SK-N-SH (cell line): ENCODE results near the gene TYROBP. TPM values are rescaled to one million over a fixed set of nuclear protein-coding genes. Genes with fewer than 3 reads are reported as not detected.

Source experiments
- CTCF ChIA-PET: fragments of 300-600, 350-600 bp; formaldehyde crosslinking; extraction: SDS; loops from one replicate; lab custom pipeline; 2021; lab: Yijun Ruan, JAX
- POLR2A ChIA-PET: fragments of 350-600 bp; sonication (Branson Sonifier 250); formaldehyde crosslinking; extraction: SDS; loops from one replicate; lab custom pipeline; 2020; ENCODE audit warnings: antibody characterized with exemption, inconsistent platforms; lab: Yijun Ruan, JAX
- DNase-seq: peaks from one replicate; pipeline ENCODE4 v3.0.0; 2012
- H2AFZ ChIP-seq: fragments of 200-600 bp; sonication (generic); 2 replicates; pipeline ENCODE4 v1.8.1; 2016; ENCODE audit warnings: antibody characterized with exemption, mild to moderate bottlenecking, low read depth
- H3F3A ChIP-seq: fragments of 200-600 bp; sonication (generic); replicated peaks from 2 replicates; pipeline ENCODE3; 2016; ENCODE audit warnings: antibody characterized with exemption, mild to moderate bottlenecking; ENCODE audit not compliant: insufficient read depth
- H3K27ac ChIP-seq, 2 experiments: fragments of 200-500 bp in 1 of 2; fragments of 200-600 bp in 1 of 2; sonication (Bioruptor generic) in 1 of 2; sonication (generic), shearing (Covaris generic) in 1 of 2; 2 replicates each; pipeline versions ENCODE4 v1.5.1 to v1.6.1; 2014 to 2016; ENCODE audit warnings: low read depth in 2 of 2, inconsistent platforms in 1 of 2, low read length in 1 of 2, mild to moderate bottlenecking in 1 of 2, mixed read lengths in 1 of 2
- H3K27me3 ChIP-seq: fragments of 200-600 bp; sonication (generic), shearing (Covaris generic); 2 replicates; pipeline ENCODE4 v1.6.1; 2016; ENCODE audit warnings: mixed run types; ENCODE audit not compliant: insufficient read depth
- H3K36me3 ChIP-seq, 2 experiments: fragments of 200-500 bp in 1 of 2; fragments of 200-600 bp in 1 of 2; sonication (Bioruptor generic) in 1 of 2; sonication (generic) in 1 of 2; replicated peaks in 1 of 2; 2 replicates each; pipeline versions ENCODE3 to v1.5.1; 2014 to 2016; ENCODE audit warnings: low read length in 1 of 2, mild to moderate bottlenecking in 1 of 2; ENCODE audit not compliant: insufficient read depth in 2 of 2, control insufficient read depth in 1 of 2
- H3K4me1 ChIP-seq, 2 experiments: fragments of 200-500 bp in 1 of 2; fragments of 200-600 bp in 1 of 2; sonication (Bioruptor generic) in 1 of 2; sonication (generic), shearing (Covaris generic) in 1 of 2; 2 replicates each; pipeline versions ENCODE4 v1.5.1 to v1.6.1; 2014 to 2016; ENCODE audit warnings: low read depth in 1 of 2, low read length in 1 of 2, mixed run types in 1 of 2; ENCODE audit not compliant: insufficient read depth in 2 of 2, control insufficient read depth in 1 of 2
- H3K4me2 ChIP-seq: fragments of 200-600 bp; sonication (generic), shearing (Covaris generic); 2 replicates; pipeline ENCODE4 v1.6.1; 2017; ENCODE audit warnings: mixed run types
- H3K4me3 ChIP-seq, 2 experiments: fragments of 200-500 bp in 1 of 2; fragments of 200-600 bp in 1 of 2; sonication (Bioruptor generic) in 1 of 2; sonication (generic), shearing (Covaris generic) in 1 of 2; 2 replicates each; pipeline versions ENCODE4 v1.5.1 to v1.8.1; 2014 to 2016; ENCODE audit warnings: low read depth in 2 of 2, inconsistent platforms in 1 of 2, low read length in 1 of 2, mild to moderate bottlenecking in 1 of 2, mixed read lengths in 1 of 2, moderate library complexity in 1 of 2
- H3K79me2 ChIP-seq: fragments of 200-600 bp; sonication (generic); 2 replicates; pipeline ENCODE4 v1.8.1; 2017; ENCODE audit warnings: mild to moderate bottlenecking; ENCODE audit not compliant: insufficient read depth
- H3K9ac ChIP-seq: fragments of 200-600 bp; sonication (generic); 2 replicates; pipeline ENCODE4 v1.6.1; 2017; ENCODE audit warnings: mixed run types
- H3K9me2 ChIP-seq: fragments of 200-600 bp; sonication (generic); 2 replicates; pipeline ENCODE4 v1.6.1; 2017; ENCODE audit warnings: mixed run types
- H3K9me3 ChIP-seq: fragments of 200-600 bp; sonication (generic); 2 replicates; pipeline ENCODE4 v1.6.1; 2017; ENCODE audit warnings: mixed run types, mild to moderate bottlenecking, moderate library complexity
- H4K20me1 ChIP-seq: fragments of 200-600 bp; sonication (generic); 2 replicates; pipeline ENCODE4 v1.6.1; 2017; ENCODE audit warnings: mild to moderate bottlenecking, mixed run types; ENCODE audit not compliant: insufficient read depth
- CTCF ChIP-seq: fragments of 200-600 bp; sonication (generic); IDR thresholded peaks from 2 replicates; pipeline ENCODE4 v1.6.1; 2017; ENCODE audit warnings: antibody characterized with exemption, mild to moderate bottlenecking, moderate library complexity
- EP300 ChIP-seq, 2 experiments: IDR thresholded peaks; 2 replicates each; pipeline versions ENCODE4 v1.4.0 to v1.6.1; 2012; ENCODE audit warnings: borderline replicate concordance in 1 of 2, low read depth in 1 of 2, low read length in 1 of 2
- EZH2phosphoT487 ChIP-seq: fragments of 200-600 bp; sonication (generic); IDR thresholded peaks from 2 replicates; pipeline ENCODE4 v1.6.1; 2017; ENCODE audit warnings: low read depth, mixed run types, mild to moderate bottlenecking, antibody characterized with exemption, moderate library complexity, borderline replicate concordance
- GABPA ChIP-seq: IDR thresholded peaks from 2 replicates; pipeline ENCODE4 v1.4.0; 2012; ENCODE audit warnings: low read depth, mild to moderate bottlenecking
- IRF3 ChIP-seq: fragments of 150-350 bp; IDR thresholded peaks from 2 replicates; pipeline ENCODE4 v1.6.1; 2016; ENCODE audit warnings: mild to moderate bottlenecking, low read depth, low read length
- MEF2A ChIP-seq: IDR thresholded peaks from 2 replicates; pipeline ENCODE4 v1.4.0; 2012; ENCODE audit warnings: low read depth, borderline replicate concordance
- MXI1 ChIP-seq: IDR thresholded peaks from 2 replicates; pipeline ENCODE4 v1.6.1; 2012; ENCODE audit warnings: mild to moderate bottlenecking, low read depth, low read length, improper control_type of control experiment
- PBX3 ChIP-seq: IDR thresholded peaks from 2 replicates; pipeline ENCODE4; 2012
- REST ChIP-seq: IDR thresholded peaks from 2 replicates; pipeline ENCODE4 v1.6.1; 2012; ENCODE audit warnings: mild to moderate bottlenecking, low read depth, low read length, moderate library complexity
- RXRA ChIP-seq: IDR thresholded peaks from 2 replicates; pipeline ENCODE4 v1.4.0; 2012; ENCODE audit warnings: low read depth, mild to moderate bottlenecking, borderline replicate concordance
- SMC3 ChIP-seq: IDR thresholded peaks from 2 replicates; pipeline ENCODE4 v1.6.1; 2012; ENCODE audit warnings: low read depth, low read length, improper control_type of control experiment
- TCF12 ChIP-seq: IDR thresholded peaks from 2 replicates; pipeline ENCODE4 v1.4.0; 2012
- USF2 ChIP-seq: fragments of 150-350 bp; IDR thresholded peaks from 2 replicates; pipeline ENCODE4 v1.6.1; 2017; ENCODE audit warnings: antibody characterized with exemption, low read length, low read depth, borderline replicate concordance
- YY1 ChIP-seq: IDR thresholded peaks from 2 replicates; pipeline ENCODE4 v1.4.0; 2012; ENCODE audit warnings: low read depth, mild to moderate bottlenecking
- ZBTB33 ChIP-seq: IDR thresholded peaks from 2 replicates; pipeline ENCODE4 v1.4.0; 2012; ENCODE audit warnings: low read depth, borderline replicate concordance
- WGBS: methylation state at CpG from one replicate; pipeline ENCODE4 v1.1.6; 2017; ENCODE audit warnings: low lambda C conversion rate; 5-methylcytosine and 5-hydroxymethylcytosine counted together
- polyA plus RNA-seq, 3 experiments: library from polyadenylated mRNA; depleted of rRNA; stranded (reverse); fragments of >200 nt; gene quantifications; 2 replicates each; pipeline ENCODE4 v1.2.3, GENCODE V29; 2012

Gene TYROBP
- polyA plus RNA-seq, 1 of the 3 experiments (the other 2 are of a cell fraction) = not detected

- WGBS = 20% methylated on average over 2 of the region's 2 CpGs
- no peak for DNase-seq
- CTCF ChIA-PET = interaction anchor here (0.9 to 1.6 kb wide), 3 partner anchors 15 to 63 kb away, joined by 3 to 5 read pairs (median 3); no protein-coding TSS in a partner anchor
Measured at GRCh38 chr19:35949131-35949530, 41.0 kb upstream of the TYROBP start.

More at GRCh38 chr19:35949131-35949530, 41.0 kb upstream of the TYROBP start:
- H3F3A ChIP-seq = peaks cover 5% of the 10 kb centered on the region
- no peak overlapping the region for H3K4me2 ChIP-seq
- no peaks in the 10 kb centered on the region for H3K9me3 ChIP-seq
- H3K4me1 ChIP-seq = no peaks in the 10 kb centered on the region
- POLR2A ChIA-PET = interaction anchor here (0.6 to 1.0 kb wide), 2 partner anchors 10 to 30 kb away, joined by 3 to 4 read pairs; no protein-coding TSS in a partner anchor
- H3K9ac ChIP-seq = no peak overlapping the region
- H3K79me2 ChIP-seq = no peaks in the 10 kb centered on the region
- H3K9me2 ChIP-seq = no peaks in the 10 kb centered on the region
- no peak overlapping the region for H3K4me3 ChIP-seq
- TF ChIP-seq GABPA = no peak
- TF ChIP-seq PBX3 = no peak
- no peak for TF ChIP-seq SMC3
- no peak for TF ChIP-seq RXRA
- no peak for TF ChIP-seq ZBTB33
- TF ChIP-seq USF2 = no peak
- no peak for TF ChIP-seq TCF12
- no peak for TF ChIP-seq YY1
- TF ChIP-seq EZH2phosphoT487 = no peak
- TF ChIP-seq MXI1 = no peak
- TF ChIP-seq IRF3 = no peak
- TF ChIP-seq EP300 (IDR thresholded peaks at IDR 0.05; ENCODE audit: borderline replicate concordance in 1 of 2, low read depth in 1 of 2, low read length in 1 of 2) = no peak
- no peak for TF ChIP-seq CTCF
- TF ChIP-seq REST = no peak
- no peak for TF ChIP-seq MEF2A
- no peak overlapping the region for H3K27ac ChIP-seq
- no peak overlapping the region for H2AFZ ChIP-seq
- H4K20me1 ChIP-seq = no peaks in the 10 kb centered on the region
- H3K36me3 ChIP-seq = peaks cover 0 to 2% of the 10 kb centered on the region in 2 experiments
- H3K27me3 ChIP-seq = no peaks in the 10 kb centered on the region
